HG03108 (cell line): Measurements from ENCODE around the gene DYDC2.
"Not testable (repeated sequence)": the region's sequence is repeated elsewhere in the genome, so short reads cannot be mapped to it uniquely, and the experiment has no call there.

Experiments
- ATAC-seq: cut with Tn5 transposase; IDR thresholded peaks from one replicate; pipeline ENCODE4 v1.9.1; 2021; ENCODE audit warnings: moderate library complexity; ENCODE audit not compliant: unreplicated experiment

DYDC2 gene

GRCh38 chr10:80411681-80412220, 55.2 kb downstream of the DYDC2 start:
- no peak for ATAC-seq

DNA sequence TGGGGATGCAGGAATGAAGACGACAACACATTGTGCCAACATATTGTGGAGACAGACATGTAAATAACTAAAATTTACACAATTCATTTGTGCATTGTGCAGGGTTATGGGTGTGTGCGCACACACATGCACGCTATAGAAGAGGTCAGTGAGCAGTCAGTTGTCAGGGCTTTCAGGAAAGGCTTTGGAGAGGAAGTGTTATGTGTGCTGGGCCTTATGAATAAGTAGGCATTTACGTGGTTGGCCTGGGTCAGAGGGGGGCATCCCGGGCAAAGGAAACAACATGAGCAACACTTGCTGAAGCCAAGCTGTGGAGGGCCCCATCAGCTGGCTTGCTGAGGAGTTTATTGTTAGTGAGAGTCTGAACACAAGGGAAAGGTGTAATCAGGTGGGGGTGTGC, 55.9 kb downstream of the DYDC2 start:
- ATAC-seq: no peak

GRCh38 chr10:80413271-80413996, 56.9 kb downstream of the DYDC2 start:
- no peak for ATAC-seq

GRCh38 chr10:80414142-80414895, 57.7 kb downstream of the DYDC2 start:
- no peak for ATAC-seq

DNA sequence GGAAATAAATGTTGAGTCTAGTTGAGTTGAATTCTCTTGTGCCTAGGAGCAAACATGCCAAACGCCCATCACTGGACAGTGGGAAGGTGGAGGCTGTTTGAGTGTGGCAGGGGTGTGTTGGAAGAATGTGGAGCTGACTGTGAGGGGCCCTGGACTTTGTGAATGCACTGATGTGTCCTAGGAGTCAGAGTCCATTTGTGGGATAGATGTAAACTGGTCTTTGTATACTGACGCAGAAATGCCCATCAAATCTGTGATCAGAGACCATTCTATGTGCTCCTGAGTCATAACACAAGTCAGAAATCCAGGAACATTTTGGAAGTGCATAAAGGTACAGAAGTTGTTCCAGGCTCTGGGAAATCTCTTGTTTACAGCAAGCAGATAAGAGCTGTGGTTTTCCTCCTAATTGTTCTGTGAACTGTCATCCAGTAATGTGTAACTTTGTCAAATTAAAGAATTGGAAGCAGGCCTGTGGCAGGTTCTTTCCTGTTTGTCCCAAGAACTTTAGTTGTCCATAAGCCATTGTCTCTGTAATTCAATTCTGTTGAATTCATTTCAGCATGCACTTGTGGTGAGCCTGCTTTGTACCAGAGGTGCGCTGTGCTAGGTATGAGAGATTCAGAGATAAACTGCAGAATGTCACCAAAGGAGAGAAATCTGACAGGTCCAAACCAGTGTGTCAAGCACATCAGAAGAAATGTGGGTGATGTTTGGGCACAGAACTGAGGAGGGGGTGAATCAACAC, 59.3 kb downstream of the DYDC2 start:
- ATAC-seq: no peak

- ATAC-seq: no peak
These were observed 60.0 kb downstream of the DYDC2 start for GRCh38 chr10:80416479-80417098.

DNA sequence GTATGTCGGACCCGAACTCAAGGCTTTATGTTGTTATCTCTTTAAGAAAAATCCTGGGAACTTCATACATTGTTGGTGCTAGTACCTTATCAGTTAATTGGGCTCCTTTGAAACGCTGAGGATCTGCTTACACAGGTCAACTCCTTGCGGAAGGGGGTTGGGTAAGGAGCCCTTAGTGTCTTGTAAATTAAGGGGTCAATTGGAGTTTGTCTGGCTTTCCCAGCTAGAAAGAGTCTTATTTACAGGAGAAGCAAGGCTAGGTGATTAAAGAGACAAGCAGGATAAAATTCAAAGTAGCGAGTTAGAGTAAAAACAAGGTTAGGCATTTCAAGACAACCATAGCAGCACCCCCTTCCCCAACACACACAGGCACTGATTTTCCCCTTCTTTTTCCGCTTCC, 60.7 kb downstream of the DYDC2 start:
- not testable (repeated sequence) for ATAC-seq
